HG02870 (cell line): ENCODE measurements around the gene AGPS.

Experiments used
- ATAC-seq: cut with Tn5 transposase; IDR thresholded peaks from one replicate; pipeline ENCODE4 v1.9.1; 2021; ENCODE audit warnings: mild to moderate bottlenecking, moderate library complexity; ENCODE audit not compliant: unreplicated experiment

Gene AGPS

DNA sequence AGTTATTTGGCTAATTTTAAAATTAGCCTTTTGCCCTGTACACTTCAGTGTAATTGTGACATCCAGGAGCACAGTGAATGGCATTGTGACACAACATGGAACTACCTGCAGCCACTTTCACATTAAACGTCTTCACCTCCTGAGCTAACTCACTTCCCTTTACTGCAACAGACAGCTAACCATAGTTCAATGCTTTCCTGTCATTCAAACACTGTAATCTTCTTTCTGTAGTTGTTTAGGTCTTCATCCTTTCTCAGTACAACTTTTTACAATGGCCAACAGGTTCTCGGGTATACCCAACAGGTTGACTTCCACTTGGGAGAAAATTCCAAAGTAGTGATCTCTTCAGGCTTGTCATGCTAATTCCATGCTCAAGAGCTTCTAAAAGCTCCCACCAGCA, 8.6 kb upstream of the AGPS start:
- ATAC-seq: no peak

- no peak for ATAC-seq
Measured at GRCh38 chr2:177385151-177385550, 7.4 kb upstream of the AGPS start.

DNA sequence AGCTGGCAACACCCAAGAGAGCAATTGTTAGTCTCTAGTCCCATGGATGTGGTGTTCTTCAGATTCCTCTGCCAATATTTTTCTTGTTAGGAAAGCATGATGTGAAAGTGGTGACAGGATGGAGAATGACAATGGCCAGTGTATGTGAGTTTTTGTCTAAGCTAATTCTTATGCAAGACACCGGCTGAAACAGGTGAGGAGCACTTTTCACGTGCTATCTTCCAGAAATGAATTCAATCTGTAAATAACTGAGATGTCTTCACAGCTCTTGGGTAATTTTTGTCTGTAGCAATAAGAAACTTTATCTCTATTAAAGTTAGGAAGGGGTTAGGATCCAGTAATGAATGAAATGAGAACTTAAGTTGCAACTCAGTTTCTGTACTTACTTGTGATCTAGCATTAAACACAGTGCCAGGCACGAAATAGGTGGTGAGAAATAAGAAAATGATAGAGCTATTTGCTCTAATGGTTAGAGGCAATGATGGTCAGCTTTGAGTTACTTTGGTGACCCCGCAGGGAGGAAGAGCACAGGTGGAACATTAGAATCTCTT, 676 bp upstream of the AGPS start:
- ATAC-seq: no peak

- ATAC-seq: no peak
Measured at GRCh38 chr2:177393203-177393755, 706 bp downstream of the AGPS start.

- ATAC-seq: no peak
Measured at GRCh38 chr2:177393824-177394593, 1.4 kb downstream of the AGPS start.

GRCh38 chr2:177394594-177394973, 2.0 kb downstream of the AGPS start:
- no peak for ATAC-seq

- no peak for ATAC-seq
Measured at GRCh38 chr2:177395351-177396065, 2.9 kb downstream of the AGPS start.

GRCh38 chr2:177396703-177397460, 4.3 kb downstream of the AGPS start:
- ATAC-seq: no peak

DNA sequence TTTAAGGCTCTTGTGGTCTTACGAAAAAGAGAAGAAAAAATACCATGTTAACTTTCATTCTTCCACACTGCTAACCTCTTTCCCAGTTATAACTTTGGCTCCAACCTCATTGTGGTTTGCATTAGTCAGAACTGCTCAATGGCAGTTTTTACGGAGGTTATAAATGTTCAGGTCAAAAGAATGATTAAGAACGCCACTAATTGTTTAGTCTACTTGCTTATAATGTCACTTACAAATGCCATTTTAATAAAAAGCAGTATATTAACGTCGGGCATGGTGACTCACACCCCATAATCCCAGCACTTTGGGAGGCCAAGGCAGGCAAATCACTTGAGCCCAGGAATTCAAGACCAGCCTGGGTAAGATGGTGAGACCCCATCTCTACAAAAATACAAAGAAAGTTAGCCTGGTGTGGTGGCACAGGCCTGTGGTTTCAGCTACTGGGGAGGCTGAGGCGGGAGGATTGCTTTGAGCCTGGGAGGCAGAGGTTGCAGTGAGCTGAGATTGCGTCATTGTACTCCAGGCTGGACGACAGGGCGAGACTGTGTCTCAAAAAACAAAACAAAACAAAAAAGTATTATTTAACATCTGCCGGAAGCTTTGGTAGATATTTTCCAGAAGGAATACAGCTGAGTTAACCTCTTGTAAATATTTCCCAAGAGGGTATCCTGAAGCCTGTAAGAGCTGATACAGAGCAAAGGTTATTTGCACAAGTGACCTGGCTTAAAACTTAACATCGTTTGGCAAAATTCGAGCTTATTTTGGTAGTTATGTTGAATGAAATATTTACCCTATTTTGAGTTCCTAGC, 5.1 kb downstream of the AGPS start:
- no peak for ATAC-seq

- no peak for ATAC-seq
Measured at GRCh38 chr2:177398290-177398683, 5.7 kb downstream of the AGPS start.

DNA sequence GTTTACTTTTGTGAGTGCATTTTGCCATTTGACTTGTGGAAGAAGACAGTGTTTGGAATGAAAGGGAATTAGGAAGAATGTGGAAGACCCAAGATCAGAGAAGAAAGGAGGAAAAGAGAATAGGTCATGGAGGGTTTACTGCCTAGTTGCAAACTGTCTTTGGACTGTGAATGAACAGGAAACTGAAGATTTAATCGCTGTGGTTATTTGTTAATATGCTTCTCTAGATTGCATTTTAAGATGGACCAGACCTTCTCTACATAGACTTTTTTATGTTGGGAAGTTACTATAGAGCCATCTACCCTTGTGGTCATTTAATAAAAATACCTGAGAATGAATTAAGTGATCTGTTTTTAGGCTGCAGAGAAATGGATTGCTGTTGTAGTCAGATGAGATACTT, 6.2 kb downstream of the AGPS start:
- no peak for ATAC-seq

- no peak for ATAC-seq
Measured at GRCh38 chr2:177399376-177399775, 6.8 kb downstream of the AGPS start.

DNA sequence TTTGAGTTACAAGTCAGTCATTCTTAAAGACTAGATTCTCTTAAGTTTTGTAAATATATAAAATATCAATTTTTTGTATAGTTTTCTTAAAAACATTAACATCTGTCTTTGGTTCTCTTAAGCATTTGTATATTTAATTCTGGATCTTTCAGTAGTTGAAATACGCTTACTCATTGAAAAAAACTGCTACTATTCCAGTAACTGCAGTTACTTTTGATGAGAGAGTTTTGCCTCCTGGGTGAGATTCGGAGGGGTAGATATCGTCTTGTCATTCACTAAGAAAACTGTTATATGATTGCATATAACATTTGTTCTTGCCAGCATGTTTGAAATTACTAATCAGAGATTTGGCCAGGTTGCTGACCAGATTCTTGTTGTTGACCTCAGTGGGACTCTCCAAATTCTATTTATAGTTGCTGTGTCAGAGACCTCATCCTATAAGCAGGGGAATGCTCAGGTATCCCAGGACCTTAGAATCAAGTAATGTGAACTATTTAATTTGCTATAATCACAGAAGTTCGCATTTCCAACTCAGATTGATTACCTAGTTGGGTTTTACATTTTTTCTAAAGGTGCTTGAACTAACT, 7.9 kb downstream of the AGPS start:
- no peak for ATAC-seq

GRCh38 chr2:177402096-177402495, 9.5 kb downstream of the AGPS start:
- no peak for ATAC-seq

DNA sequence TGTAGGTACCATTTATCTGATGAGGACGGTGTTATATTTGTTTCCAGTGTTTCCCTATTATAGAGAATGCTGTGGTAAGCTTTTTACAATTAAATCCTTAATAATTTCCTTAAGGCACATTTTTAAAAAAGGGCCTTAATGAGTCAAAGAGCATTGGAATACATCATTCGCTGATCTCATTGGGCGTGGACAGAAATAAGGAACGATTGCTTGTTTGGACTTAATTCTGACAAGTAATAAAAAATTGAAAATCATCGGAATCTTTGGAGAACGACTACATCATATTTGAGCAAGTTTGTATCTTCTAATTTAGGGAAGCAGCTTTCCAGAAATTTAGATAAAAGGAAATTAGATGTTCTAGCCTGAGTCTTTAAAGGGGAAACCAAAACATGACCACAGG, 11.3 kb downstream of the AGPS start:
- ATAC-seq: no peak

GRCh38 chr2:177404243-177404642, 11.7 kb downstream of the AGPS start:
- ATAC-seq: no peak

GRCh38 chr2:177405029-177405692, 12.6 kb downstream of the AGPS start:
- ATAC-seq: no peak

DNA sequence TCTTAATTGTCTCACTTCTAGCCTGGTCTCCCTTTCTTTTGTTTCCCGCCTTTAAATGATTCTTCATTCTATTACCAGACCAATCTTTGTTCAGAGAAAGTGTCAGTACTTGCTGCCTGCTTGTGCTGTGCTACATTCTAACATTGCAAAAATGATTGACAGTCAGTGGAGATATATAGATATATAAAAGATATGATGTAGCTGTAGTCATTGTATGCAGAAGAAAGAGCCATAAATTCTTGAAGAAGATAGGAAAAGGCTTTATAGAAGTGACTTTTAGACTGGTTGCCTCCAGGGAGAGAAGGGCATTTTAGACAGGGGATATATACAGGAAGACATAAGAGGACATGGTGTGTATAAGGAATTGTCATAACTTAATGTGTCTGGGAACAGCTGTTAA, 13.6 kb downstream of the AGPS start:
- ATAC-seq: no peak

GRCh38 chr2:177407031-177407430, 14.5 kb downstream of the AGPS start:
- no peak for ATAC-seq
